ENCODE measurements around the gene MAP3K10. TPM values are rescaled to one million over a fixed set of nuclear protein-coding genes. Genes with fewer than 3 reads are reported as not detected.

MAP3K10 gene
- polyA plus RNA-seq, 1 of the 3 experiments (the other 2 are of a cell fraction): 10.7 TPM

GRCh38 chr19:40157059-40157458 is 34.2 kb upstream of the MAP3K10 start:
- Histone ChIP-seq H3K4me2 (no peak overlapping the region), H3K9ac (no peak overlapping the region), H3K9me2 (no peaks in the 10 kb centered on the region), H3F3A (replicated peaks; ENCODE audit: insufficient read depth) (peaks cover 4% of the 10 kb centered on the region), H3K4me3 (ENCODE audit: low read depth in 2 of 2, low read length in 1 of 2) (no peak overlapping the region), H4K20me1 (ENCODE audit: insufficient read depth) (no peaks in the 10 kb centered on the region), H3K27ac (ENCODE audit: low read depth in 2 of 2, low read length in 1 of 2) (no peak overlapping the region), H2AFZ (ENCODE audit: low read depth) (no peak overlapping the region), H3K36me3 (replicated peaks in 1 of 2; ENCODE audit: control insufficient read depth in 1 of 2, insufficient read depth in 2 of 2, low read length in 1 of 2) (no peaks in the 10 kb centered on the region), H3K9me3 (no peaks in the 10 kb centered on the region), H3K4me1 (ENCODE audit: control insufficient read depth in 1 of 2, insufficient read depth in 2 of 2, low read depth in 1 of 2, low read length in 1 of 2) (no peaks in the 10 kb centered on the region), H3K79me2 (ENCODE audit: insufficient read depth) (no peaks in the 10 kb centered on the region), H3K27me3 (ENCODE audit: insufficient read depth) (no peaks in the 10 kb centered on the region)
- ChIA-PET POLR2A (no interaction called here), CTCF (interaction anchor here (0.9 to 2.2 kb wide), 5 partner anchors 9 to 60 kb away, joined by 3 to 7 read pairs (median 3); partner anchors contain the start of gene TTC9B)
- WGBS (ENCODE audit: low lambda C conversion rate): 83% methylated on average over 6 of the region's 6 CpGs
- no peak for TF ChIP-seq RAD21 (IDR thresholded peaks at IDR 0.05; ENCODE audit: low read length)
- no peak for TF ChIP-seq CTCF (IDR thresholded peaks at IDR 0.05)
- no peak for TF ChIP-seq USF2 (IDR thresholded peaks at IDR 0.05; ENCODE audit: borderline replicate concordance, low read depth, low read length)
- TF ChIP-seq TEAD4 (IDR thresholded peaks at IDR 0.05; ENCODE audit: borderline replicate concordance, insufficient read depth): no peak
- no peak for TF ChIP-seq RFX5 (IDR thresholded peaks at IDR 0.05; ENCODE audit: low read length)
- TF ChIP-seq PBX3 (IDR thresholded peaks at IDR 0.05): no peak
- no peak for TF ChIP-seq GATA2 (CRISPR knock-in tag; IDR thresholded peaks at IDR 0.05)
- TF ChIP-seq MXI1 (IDR thresholded peaks at IDR 0.05; ENCODE audit: low read depth, low read length): no peak
- TF ChIP-seq YY1 (IDR thresholded peaks at IDR 0.05; ENCODE audit: low read depth): no peak
- TF ChIP-seq NRF1 (IDR thresholded peaks at IDR 0.05; ENCODE audit: low read depth, low read length): no peak
- no peak for TF ChIP-seq EZH2phosphoT487 (IDR thresholded peaks at IDR 0.05; ENCODE audit: borderline replicate concordance, low read depth)
- TF ChIP-seq CHD2 (IDR thresholded peaks at IDR 0.05; ENCODE audit: low read length, partially characterized antibody): no peak
- TF ChIP-seq GABPA (IDR thresholded peaks at IDR 0.05; ENCODE audit: low read depth): no peak
- TF ChIP-seq MAX (IDR thresholded peaks at IDR 0.05; ENCODE audit: low read depth): no peak
- TF ChIP-seq SIN3A (IDR thresholded peaks at IDR 0.05; ENCODE audit: borderline replicate concordance, low read depth, low read length): no peak
- TF ChIP-seq TCF12 (IDR thresholded peaks at IDR 0.05): no peak
- no peak for DNase-seq

Measured in SK-N-SH (cell line).